Right lobe of liver (tissue), 6 donors: Measurements from ENCODE around the gene KIFC3. TPM values are rescaled to one million over a fixed set of nuclear protein-coding genes. Genes with fewer than 3 reads are reported as not detected.

Experiments
- ATAC-seq, 4 donors: fragments of 200-7000 bp; cut with Tn5 transposase; one replicate each; pipeline ENCODE4 v1.9.1; 2020; ENCODE audit warnings: mild to moderate bottlenecking in 4 of 4, moderate library complexity in 4 of 4
- DNase-seq, 3 donors: peaks; one replicate each; pipeline ENCODE4 v3.0.0-alpha.2; 2020
- H3K27ac ChIP-seq, 3 donors: fragments of 200-600 bp; one replicate each; pipeline ENCODE4 v1.8.0; 2022
- H3K27me3 ChIP-seq, 2 donors: fragments of 200-600 bp; one replicate each; pipeline ENCODE4 v1.8.0; 2022
- H3K36me3 ChIP-seq, 4 donors: fragments of 200-600 bp; sonication (generic) in 1 of 4; one replicate each; pipeline versions ENCODE4 v1.5.1 to v1.8.0; 2017 to 2022; ENCODE audit warnings: control low read depth in 1 of 4
- H3K4me1 ChIP-seq, 4 donors: fragments of 200-600 bp; sonication (generic) in 1 of 4; one replicate each; pipeline versions ENCODE4 v1.5.1 to v1.8.0; 2017 to 2022; ENCODE audit warnings: control low read depth in 1 of 4
- H3K4me3 ChIP-seq, 3 donors: fragments of 200-600 bp; one replicate each; pipeline ENCODE4 v1.8.0; 2022
- H3K9me3 ChIP-seq, 4 donors: fragments of 200-600 bp; sonication (generic) in 1 of 4; one replicate each; pipeline versions ENCODE4 v1.5.1 to v1.8.0; 2017 to 2022; ENCODE audit warnings: control low read depth in 1 of 4
- CTCF ChIP-seq, 4 donors: fragments of 200-600 bp in 3 of 4; fragments of 450-650 bp in 1 of 4; IDR thresholded peaks; one replicate each; pipeline versions ENCODE4 v1.5.1 to v1.8.0; 2016 to 2022; ENCODE audit warnings: antibody characterized with exemption in 4 of 4, mild to moderate bottlenecking in 2 of 4
- POLR2A ChIP-seq: fragments of 450-650 bp; IDR thresholded peaks from one replicate; pipeline ENCODE4 v1.6.1; 2017; ENCODE audit warnings: antibody characterized with exemption, mild to moderate bottlenecking
- WGBS: methylation state at CpG from one replicate; pipeline ENCODE4 v1.1.6; 2018; ENCODE audit warnings: low coverage, low lambda C conversion rate; ENCODE audit not compliant: insufficient coverage; ENCODE audit errors: missing lambda C conversion rate; 5-methylcytosine and 5-hydroxymethylcytosine counted together
- intact Hi-C, 2 donors: fragments of 100-400 bp; cut with DNase I; formaldehyde crosslinking; loops; one replicate each; pipeline versions ENCODE4 v1.11.2 to v1.14.1; 2022
- total RNA-seq, 6 experiments: library from RNA; depleted of rRNA in 2 of 6; stranded (reverse); fragments of >200 nt in 2 of 6; fragmentation: NEBNext Ultra II Directional in 3 of 6; extraction: Animal tissue kit (Norgen Biotek cat#: 25700) in 3 of 6; gene quantifications; one replicate each; pipeline versions ENCODE4 v1.1.0 to v1.2.4, GENCODE V29; 2016 to 2023
- donor health status: DM: no; HTN: yes; CAD: no.
- donor health status: DM: no; HTN: no; CAD: no.
- donor health status: DM: no; HTN: no; CAD: no.
- donor health status: DM: no; HTN: yes; CAD: no.
- donor health status: DM: no; HTN: yes; CAD: no.

KIFC3 gene
- total RNA-seq, 6 experiments from 2014 or later, result 20.3 to 88.9 (median 46.4) TPM

DNA sequence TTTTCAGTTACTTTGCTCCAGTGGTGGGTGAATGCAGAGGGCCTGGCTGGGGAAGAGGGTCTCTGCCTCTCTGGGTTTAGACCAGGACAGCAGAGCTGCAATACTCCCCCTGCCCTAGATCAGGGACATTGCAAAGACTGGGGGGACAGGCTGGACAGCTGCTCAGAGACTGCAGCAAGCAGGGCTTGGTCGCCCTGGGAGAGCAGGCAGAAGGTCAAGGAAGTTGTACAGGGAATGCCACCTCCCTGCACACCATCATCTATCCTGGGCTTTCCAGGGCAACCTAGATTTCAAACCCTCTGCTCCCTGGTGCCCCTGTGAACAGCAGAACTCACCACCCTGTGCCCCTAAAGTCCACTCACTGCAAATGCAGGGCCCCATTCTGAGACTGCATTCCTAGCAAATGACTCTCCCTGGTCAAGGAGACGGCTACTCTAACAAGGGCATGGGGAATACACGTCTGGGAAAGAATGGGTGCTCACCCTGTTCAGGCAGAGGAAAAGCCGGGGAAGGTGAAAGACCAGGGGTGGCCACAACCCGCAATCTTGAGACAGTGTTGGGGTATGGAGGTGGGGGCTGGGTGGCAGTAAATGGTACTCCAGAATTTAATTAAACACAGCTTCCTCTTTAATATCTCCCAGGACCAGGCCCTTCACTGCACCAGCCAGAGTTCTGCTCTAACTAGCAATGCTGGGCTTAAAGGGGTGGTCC, 1.0 kb downstream of the KIFC3 start:
- Histone ChIP-seq H3K4me3 (peak overlapping the region; percentile 46 to 57 (median 49)), H3K4me1 (peaks cover 0 to 69% (median 26%) of the 10 kb centered on the region in 4 donors), H3K9me3 (no peaks in the 10 kb centered on the region), H3K36me3 (no peaks in the 10 kb centered on the region), H3K27ac (peak overlapping the region; percentile 70 to 97 (median 83)), H3K27me3 (no peaks in the 10 kb centered on the region)
- no peak for TF ChIP-seq CTCF (IDR thresholded peaks at IDR 0.05)
- no peak for TF ChIP-seq POLR2A
- ATAC-seq, result no peak
- peak in 1 of 3 donors; percentile 31 for DNase-seq
- intact Hi-C loops, result no loop called here
- WGBS, result 46% methylated on average over 5 of the region's 5 CpGs

GRCh38 chr16:57800200-57801097, 1.8 kb downstream of the KIFC3 start:
- Histone ChIP-seq H3K9me3 (no peaks in the 10 kb centered on the region), H3K4me1 (peaks cover 0 to 76% (median 29%) of the 10 kb centered on the region in 4 donors), H3K36me3 (no peaks in the 10 kb centered on the region), H3K4me3 (peak overlapping the region in 1 of 3 donors; percentile 46), H3K27ac (peak overlapping the region; percentile 24 to 97 (median 83)), H3K27me3 (no peaks in the 10 kb centered on the region)
- DNase-seq (peak in 2 of 3 donors; percentile 75 to 79), ATAC-seq (peak in 1 of 4 donors; percentile 9)
- no peak for TF ChIP-seq POLR2A
- TF ChIP-seq CTCF (IDR thresholded peaks at IDR 0.05), result no peak
- intact Hi-C loops, result no loop called here
- 49% methylated on average over 12 of the region's 12 CpGs for WGBS

GRCh38 chr16:57799600-57800199, 2.6 kb downstream of the KIFC3 start:
- peak overlapping the region in 1 of 3 donors; percentile 17 for H3K4me3 ChIP-seq
- intact Hi-C loops, result loop anchor here in 1 of 2 donors (10.0 kb wide), 1 partner anchor 65 kb away; no protein-coding TSS in a partner anchor
- no peak for TF ChIP-seq CTCF (IDR thresholded peaks at IDR 0.05)
- TF ChIP-seq POLR2A, result peak; percentile 26

DNA sequence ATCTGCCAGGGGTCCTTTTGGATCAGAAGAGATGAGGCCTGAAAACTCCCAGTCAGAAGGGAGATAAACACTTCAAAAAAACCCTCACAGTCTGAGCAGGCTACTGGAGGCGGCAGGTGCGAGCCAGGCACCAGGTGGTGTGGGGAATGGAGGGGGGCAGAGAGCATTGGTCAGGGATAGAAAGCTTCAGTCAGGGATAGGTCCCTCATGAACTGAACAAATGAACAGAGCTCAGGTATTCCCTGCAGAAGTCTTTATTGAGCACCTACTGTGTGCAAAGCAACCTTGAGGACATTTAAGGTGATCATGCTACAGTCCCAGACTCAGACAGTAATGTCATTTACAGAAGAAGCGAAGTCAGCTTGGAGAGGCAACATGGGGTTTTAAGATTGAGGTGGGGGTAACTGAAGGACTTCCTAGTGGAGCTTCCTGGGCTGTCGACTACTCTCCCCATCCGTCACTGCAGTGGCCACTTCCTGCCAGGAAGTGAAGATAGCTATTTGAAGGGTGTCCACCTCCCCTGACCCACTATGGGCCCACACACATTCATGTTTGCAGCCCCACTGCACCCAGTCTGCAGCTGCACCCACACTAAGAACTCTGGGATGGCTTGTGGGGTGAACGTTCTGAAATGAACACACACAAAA, 3.2 kb downstream of the KIFC3 start:
- DNase-seq, result peak in 1 of 3 donors; percentile 17
- 35% methylated on average over 4 of the region's 6 CpGs for WGBS
- peaks cover 0 to 6% (median 3%) of the 10 kb centered on the region in 4 donors for H3K36me3 ChIP-seq
- peak overlapping the region in 2 of 3 donors; percentile 17 to 45 for H3K4me3 ChIP-seq
- intact Hi-C loops, result loop anchor here in 1 of 2 donors (10.0 kb wide), 1 partner anchor 66 kb away; no protein-coding TSS in a partner anchor
- peak overlapping the region; percentile 12 to 97 (median 71) for H3K27ac ChIP-seq
- H3K4me1 ChIP-seq, result peaks cover 0 to 75% (median 29%) of the 10 kb centered on the region in 4 donors
- ATAC-seq, result no peak
- TF ChIP-seq POLR2A (no peak), CTCF (IDR thresholded peaks at IDR 0.05) (no peak)
- no peaks in the 10 kb centered on the region for H3K27me3 ChIP-seq
- H3K9me3 ChIP-seq, result no peaks in the 10 kb centered on the region

More at GRCh38 chr16:57799600-57800199, 2.6 kb downstream of the KIFC3 start:
- Histone ChIP-seq H3K9me3 (no peaks in the 10 kb centered on the region), H3K27ac (peak overlapping the region; percentile 11 to 97 (median 24)), H3K27me3 (no peaks in the 10 kb centered on the region), H3K36me3 (peaks cover 0 to 2% (median under 1%) of the 10 kb centered on the region in 4 donors), H3K4me1 (peaks cover 0 to 81% (median 29%) of the 10 kb centered on the region in 4 donors)
- ATAC-seq (peak in 3 of 4 donors; percentile 0 to 29 (median 6)), DNase-seq (peak in 2 of 3 donors; percentile 76 to 78)
- WGBS, result 21% methylated on average over 4 of the region's 5 CpGs
